M059J (cell line): ENCODE results near the gene RAB40A. TPM values are rescaled to one million over a fixed set of nuclear protein-coding genes. Genes with fewer than 3 reads are reported as not detected.
"Not testable (repeated sequence)": the region's sequence is repeated elsewhere in the genome, so short reads cannot be mapped to it uniquely, and the experiment has no call there.

Source experiments
- DNase-seq: peaks from one replicate; pipeline ENCODE4 v3.0.0-alpha.2; 2012; ENCODE audit warnings: low read depth
- total RNA-seq: library from RNA; depleted of rRNA; stranded (reverse); fragments of >200 nt; shearing (Covaris generic); gene quantifications from 2 replicates; pipeline ENCODE4 v1.2.3, GENCODE V29; 2014

RAB40A gene
- total RNA-seq, 1 experiment from 2014 or later: 0.07 TPM

DNA sequence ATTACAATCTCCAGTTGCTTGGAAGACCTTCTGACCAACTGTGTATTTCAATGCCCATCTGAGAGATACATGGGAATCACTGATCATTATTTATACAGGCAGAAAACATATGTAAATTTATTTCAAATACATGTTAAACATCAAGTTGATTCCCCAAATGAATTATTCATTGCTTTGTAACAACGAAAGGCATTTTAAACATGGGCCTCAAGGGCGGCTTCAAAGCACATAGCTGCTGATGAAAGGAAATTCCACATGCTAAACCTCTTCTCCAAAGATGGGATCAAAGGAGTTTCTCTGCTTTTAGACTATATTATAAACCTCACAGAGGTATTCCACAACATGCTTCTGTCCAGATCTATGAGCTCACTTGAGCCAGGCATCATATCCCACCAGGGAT lies 4.3 kb upstream of the RAB40A start:
- no peak for DNase-seq

DNA sequence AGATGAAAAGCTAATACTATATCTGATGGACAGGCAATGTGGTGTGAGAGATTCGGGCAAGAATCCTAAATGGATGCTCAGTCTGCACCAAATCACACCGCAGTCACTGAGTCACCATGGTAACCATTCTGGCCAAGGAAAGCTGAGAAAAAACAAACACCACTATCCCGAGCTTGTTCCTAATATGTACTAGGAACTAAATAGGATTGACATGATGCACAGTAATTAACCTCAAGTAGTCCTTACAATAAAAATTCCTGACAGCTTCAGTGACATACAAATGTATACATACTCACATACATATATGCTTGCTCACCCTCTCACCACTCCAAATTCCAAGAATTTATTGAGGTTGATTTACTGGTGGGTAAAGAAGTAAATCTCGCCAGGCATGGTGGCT lies 1.1 kb upstream of the RAB40A start:
- DNase-seq: peak; percentile 72

DNA sequence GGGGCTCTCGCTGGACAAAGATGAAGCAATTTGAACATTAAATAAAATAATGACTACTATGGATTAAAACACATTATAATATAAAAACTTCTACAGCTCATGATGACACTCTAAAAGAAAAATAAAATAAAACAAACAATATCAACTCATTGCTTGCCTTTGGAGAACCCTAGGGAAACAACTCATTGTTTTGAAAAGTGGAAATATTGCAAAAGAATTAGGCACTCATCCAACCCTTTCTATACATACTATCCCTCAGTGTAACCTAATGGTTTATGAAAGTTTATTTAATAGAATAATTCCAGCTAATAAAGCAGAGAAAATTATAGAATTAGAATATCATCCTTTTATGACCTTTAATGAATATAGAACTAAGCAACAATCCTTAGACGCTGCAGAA lies 718 bp downstream of the RAB40A start:
- no peak for DNase-seq

DNA sequence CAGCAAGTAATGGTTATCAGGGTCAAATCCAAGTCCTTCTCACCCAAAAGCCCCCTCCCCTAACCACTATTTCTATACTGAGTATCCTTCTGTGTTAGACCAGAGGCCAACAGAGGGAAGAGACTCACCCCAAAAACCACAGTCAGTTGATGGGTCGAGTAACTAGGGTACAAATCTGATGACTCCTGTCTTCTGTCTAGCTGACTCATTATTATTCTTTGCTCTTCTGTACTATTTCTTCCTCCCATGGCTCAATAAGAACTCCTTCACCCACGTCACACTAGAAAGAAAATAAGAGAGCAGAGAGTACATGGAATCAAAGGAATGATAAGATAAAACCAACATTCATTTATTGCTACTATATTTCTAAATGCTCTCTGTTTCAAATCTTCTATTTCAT lies 2.0 kb downstream of the RAB40A start:
- DNase-seq: peak; percentile 30

DNA sequence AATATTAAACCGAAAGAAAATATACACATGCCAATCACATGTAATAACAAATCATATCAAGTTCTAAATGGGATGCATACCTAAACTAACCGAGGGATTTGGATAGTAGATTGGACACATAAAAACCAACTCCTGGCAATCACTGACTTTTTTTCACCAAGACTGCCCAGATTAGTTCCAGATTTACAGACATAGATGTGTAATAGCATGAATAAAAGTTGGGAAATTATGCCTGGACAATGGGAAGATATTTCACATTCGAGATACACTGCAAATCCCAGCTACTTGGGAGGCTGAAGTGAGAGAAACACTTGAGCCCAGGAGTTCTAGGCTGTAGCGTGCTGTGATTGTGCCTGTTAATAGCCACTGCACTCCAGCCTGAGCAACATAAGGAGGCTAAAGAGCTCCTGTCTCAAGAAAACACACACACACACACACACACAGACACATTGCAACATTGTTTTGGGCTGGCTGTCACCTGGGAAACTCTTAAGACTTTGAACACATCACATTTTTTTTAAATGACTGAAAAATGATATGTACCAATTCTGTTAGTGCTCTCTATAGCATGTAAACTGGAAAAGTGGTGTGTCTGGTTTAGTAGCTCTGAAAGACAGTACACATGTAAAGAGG lies 5.7 kb downstream of the RAB40A start:
- peak; percentile 10 for DNase-seq

DNA sequence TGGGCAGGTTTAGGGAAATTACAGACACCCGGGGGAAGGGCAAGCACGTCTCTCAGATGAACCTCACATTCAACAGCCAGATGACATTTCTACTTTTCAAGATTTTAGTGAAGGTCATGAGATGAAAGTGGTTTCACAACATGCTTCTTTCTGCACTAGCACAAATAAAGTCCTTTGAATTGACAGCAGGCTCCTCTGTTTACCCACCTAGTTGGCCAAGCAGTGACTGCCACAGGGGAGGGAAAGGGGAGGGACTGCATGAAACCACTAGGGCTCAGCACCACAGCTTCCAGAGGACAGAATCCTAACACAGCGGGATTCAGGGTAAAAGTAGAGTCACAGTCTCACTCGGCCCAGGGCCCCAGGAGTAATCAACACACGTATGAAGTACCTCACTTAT lies 6.2 kb downstream of the RAB40A start:
- no peak for DNase-seq

DNA sequence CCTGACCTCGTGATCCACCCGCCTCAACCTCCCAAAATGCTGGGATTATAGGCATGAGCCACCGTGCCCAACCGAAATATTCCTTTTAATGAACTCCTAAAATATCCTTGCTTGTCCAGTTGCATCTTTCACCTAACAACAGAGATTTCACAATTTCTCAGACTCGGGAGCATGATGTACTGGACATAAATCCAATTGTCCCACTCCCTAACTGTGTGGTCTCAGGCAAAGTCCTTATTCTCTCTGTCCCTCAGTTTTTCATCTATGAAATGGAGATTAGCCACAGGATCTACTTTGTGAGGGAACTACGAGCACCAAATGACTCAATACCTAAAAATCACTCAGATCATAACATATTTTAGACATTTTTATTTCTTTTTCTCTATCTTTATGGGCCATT lies 9.3 kb downstream of the RAB40A start:
- DNase-seq: no peak

DNA sequence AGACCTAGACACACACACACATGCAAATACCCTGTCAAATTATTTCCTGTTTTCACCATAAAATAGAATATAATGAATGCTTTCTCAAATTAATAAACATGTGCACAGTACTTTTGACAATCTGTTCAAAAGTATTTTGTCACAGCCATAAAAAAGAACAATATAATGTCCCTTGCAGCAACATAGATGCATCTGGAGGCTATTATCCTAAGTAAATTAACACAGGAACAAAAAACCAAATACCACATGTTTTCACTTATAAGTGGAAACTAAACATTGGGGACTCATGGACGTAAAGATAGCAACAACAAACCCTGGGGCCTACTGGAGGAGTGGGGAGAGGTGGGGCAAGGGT lies 15.5 kb downstream of the RAB40A start:
- no peak for DNase-seq

DNA sequence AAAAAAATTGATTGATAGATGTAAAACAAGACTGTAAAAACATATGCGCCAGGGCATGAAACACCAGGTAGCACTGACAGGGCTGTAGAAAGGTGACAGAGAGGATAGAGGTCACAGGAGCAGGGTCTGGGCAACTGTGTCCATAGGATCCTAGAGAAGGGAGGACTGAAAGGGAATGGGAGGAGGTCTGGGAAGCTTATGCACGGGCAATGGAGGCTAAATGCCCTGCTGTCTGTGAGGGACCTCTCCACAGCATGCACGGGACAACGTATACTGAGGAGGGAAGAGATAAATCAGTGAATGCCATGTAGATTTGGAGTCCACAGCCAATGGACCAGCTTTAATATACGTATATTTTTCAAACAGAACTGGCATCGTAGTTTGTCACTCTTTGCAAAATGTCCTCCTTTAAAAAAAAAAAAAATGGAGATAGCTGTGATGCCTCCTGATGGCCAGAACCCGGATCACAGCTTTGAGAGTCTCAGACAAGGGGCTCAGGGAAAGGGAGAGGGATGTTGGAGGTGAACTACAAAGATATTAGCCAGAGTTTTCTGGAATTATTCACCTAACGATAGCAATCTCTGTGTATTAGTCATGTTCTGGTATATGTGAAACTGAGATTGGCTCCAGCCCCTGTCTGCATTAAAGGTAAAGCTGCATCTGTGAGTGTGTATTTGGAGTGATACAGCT lies 16.0 kb downstream of the RAB40A start:
- DNase-seq: peak; percentile 45

DNA sequence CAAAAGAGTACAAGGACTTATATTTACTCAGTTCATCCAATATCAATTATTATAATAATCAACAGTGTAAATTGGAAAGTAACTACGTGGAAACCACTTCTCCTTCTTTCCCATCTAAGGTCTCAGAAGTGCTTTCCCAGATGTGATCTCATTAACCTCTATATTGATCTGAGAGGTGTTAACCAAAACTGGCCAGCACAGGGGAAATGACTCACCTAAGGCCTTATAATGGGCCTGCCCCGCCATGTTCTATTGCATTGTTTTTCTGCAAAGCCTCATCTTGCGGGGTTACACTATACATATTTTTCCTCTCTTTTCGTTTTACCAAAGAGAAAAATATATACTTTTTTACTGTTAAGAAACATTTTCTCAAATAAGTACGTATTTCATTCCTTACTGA lies 20.5 kb downstream of the RAB40A start:
- no peak for DNase-seq

DNA sequence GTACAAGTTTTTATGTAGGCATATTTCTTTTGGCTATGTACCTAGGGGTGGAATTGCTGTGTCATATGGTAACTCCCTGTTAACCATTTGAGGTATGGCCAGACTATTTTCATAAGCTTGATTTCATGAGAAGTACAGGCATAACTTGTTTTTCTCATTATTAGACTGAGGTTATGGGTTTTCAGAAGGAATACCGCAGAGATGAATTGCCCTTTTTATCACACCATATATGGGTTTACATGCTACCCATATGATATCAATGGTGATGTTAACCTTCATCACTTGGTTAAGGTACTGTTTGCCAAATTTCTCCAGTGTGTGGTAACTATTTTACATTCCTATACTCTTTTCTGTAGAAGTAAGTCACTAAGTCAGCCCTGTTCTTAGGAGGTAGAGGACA lies 23.5 kb downstream of the RAB40A start:
- no peak for DNase-seq

DNA sequence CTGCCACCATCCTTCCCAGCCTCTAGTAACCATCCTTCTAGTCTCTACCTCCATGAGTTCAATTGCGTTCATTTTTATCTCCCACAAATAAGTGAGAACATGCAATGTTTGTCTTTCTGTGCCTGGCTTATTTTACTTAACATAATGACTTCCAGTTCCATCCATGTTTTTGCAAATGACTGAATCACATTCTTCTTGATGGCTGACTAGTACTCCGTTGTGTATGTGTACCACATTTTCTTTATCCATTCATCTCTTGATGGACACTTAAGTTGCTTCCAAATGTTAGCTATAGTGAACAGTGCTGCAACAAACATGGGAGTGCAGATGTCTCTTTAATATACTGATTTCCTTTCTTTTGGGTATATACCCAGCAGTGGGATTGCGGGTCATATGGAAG lies 25.7 kb downstream of the RAB40A start:
- DNase-seq: not testable (repeated sequence)

DNA sequence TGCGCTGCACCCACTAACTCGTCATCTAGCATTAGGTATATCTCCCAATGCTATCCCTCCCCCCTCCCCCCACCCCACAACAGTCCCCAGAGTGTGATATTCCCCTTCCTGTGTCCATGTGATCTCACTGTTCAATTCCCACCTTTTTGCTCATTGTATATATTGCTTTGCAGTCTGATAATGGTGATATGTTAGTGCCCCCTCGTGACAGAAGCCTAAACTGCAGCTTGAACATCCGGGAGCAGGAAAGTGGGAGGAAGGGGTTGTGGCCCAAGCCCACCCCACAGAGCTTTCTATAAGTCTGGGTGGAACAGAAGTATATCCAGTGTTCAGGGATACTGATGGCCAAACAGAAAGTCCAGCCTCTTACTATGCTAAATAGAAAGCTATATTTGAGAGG lies 29.6 kb downstream of the RAB40A start:
- peak; percentile 20 for DNase-seq

DNA sequence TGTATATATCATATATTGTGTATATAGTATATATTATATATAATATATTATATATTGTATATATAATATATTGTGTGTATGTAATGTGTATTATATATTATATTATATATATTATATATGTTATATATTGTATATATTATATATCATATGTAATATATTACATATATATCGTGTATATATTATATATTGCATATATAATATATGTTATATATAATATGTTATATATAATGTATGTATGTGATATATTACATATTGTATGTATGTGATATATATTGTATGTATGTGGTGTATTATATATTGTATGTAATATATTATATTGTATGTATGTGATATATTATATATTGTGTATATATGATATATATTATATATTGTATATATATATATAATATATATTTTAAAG lies 30.5 kb downstream of the RAB40A start:
- no peak for DNase-seq

DNA sequence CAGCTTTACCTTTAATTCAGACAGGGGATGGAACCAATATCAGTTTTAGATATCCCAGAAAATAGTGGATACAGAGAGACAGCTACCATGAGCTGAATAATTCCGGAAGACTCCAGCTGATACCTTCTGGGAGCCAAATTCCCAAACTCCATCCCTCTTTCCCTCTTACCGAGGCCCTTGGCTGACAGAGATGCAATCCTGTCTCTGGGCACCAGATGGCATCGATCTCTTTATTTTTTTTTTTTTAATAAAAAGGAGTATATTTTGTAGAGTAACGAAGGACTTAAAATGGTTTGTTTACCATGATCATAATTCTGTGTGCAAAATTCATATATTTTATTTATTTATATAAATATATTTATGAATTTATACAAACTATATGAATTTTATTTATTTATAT lies 31.0 kb downstream of the RAB40A start:
- peak; percentile 40 for DNase-seq

DNA sequence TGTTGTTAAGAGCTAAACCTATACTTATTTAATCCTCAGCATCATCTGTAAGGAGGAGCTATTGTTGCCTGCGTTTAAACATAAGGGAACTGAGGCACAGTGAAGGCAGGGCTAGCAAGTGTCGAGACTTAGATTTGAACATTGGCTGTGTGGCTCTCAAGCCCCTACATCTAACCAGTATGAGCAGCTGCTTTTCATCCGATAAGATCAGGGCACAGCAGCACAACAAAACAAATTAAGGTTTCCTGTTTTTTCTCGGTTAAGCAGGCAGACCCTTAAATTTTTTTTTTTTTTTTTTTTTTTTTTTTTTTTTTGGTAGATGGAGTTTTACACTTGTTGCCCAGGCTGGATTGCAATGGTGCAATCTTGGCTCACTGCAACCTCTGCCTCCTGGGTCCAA lies 35.6 kb downstream of the RAB40A start:
- no peak for DNase-seq

DNA sequence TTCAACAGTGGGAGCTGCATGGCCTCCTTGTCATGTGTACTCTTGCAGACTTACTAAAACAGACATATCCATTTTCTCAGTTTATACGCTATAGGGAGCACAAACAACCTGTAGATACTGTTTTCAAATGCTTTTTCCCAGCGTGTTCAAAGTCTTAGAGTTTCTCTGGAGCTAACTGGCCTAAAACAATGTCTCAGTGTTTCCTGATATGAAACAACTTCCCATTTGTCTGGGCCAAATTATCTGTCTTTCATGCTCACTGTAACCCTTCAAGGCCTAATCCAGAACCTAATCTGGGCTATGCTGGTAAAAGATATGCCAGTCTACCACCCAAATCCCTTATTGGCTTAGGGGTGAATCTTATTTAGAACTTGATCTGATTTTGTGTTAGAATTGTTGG lies 38.8 kb downstream of the RAB40A start:
- DNase-seq: no peak

DNA sequence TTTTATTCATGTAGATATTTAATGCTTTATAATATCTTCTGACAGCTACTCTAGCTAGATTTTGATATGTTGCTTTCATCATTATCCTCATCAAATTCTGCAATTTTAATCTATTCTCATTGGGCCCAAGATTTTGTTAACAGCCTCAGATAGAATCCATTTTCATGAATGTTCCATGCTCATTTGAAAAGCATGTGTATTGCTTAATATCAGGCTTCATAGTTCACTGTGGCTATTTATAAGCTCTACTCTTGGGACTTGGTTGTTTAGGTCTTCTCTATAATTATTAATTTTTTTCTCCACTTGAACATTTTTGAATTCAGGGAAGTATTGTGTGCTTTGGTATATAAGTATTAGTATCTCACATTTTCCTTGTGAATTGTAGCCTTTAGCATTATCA lies 41.8 kb downstream of the RAB40A start:
- no peak for DNase-seq

DNA sequence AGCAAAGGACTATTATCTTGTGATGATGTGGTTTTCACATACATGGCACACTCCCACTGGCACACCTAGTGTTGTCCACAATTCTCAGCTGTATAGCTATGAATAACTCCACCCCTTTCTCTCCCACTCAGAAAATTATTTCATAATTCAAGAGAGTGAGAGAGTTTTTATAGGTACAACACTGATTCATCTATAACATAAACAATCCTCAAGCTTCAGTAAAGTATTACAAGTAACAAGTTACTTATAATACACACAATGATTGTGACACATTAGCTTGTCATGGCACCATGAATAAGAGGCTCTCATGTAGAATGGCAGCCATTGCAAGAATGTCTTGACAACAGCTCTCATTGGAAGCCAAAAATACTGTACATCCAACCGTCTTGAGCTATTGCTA lies 43.9 kb downstream of the RAB40A start:
- DNase-seq: peak; percentile 17

DNA sequence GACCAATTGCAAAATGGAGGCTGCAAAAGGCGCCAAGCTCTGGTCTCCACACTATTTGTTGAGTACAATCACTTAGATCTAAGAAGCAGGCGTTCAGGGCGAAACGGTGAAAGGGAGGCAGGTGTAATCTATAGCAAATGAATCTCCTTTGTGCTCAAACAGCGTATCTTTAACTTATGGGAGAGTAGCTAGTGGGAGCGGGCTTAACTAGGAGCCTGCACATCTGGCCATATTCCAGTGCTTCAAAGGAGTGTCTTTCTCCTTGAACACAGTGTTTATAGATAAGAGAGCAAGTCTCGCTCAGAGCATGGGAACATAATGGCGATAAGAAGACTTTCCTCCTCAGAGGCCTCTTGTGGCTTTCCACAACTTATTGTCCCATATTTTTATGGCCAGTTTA lies 49.3 kb downstream of the RAB40A start:
- DNase-seq: not testable (repeated sequence)

DNA sequence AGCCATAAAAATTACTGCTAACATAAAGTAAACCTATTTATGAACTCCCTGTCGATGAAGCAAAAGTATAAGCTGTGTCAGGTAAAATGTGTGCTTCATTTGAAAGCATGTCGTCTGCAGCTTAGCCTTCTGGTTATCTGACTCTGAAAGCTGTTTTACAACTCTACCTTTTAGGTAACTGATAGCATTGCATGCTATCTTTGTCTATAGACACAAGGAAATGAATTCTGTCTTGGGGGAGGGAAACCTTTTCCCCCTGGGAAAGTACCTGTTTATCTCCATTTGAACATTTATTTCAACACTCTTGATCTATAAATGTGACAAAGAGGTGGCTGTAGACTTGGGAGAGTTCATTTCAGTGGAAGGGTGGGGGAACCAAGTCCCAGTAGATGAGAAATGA lies 51.4 kb downstream of the RAB40A start:
- no peak for DNase-seq

DNA sequence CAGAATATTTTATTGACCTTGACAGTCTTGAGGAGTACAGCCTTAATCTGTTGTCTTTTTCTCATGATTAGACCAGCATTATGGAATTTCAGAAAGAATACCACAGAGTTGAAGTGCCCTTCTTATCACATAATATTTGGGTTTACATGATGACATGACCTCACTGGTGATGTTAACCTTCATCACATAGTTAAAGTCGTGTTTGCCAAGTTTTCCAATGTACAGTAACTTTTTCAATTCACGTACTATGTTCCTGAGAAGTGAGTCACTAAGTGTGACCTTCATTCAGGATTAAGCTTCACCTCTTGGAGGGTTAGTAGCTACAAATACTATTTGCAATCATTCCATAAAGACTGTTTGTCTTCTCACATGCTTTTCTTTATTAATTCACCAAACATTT lies 52.1 kb downstream of the RAB40A start:
- no peak for DNase-seq

DNA sequence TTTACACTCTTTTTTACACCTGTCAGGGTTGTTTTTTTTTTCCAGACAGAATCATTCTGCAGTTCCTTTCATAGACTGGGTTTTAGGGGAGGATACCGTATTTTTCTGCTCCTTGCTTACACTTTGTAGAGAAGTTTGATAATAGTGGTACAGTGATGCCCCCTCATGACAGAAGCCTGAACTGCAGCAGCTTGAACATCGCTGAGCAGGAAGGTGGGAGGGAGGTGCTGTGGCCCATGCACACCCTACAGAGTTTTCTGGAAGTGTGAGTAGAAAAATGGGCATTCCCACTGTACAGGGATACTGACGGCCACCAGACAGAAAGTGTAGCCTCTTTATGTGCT lies 54.5 kb downstream of the RAB40A start:
- DNase-seq: peak; percentile 76
